HUDEP-2 (cell line): ENCODE measurements around the gene FUT9.

Source experiments
- DNase-seq, 76 experiments: peaks; one replicate each; lab custom pipeline; 2025; ENCODE audit not compliant: unreplicated experiment in 76 of 76; lab: John Stamatoyannopoulos, UW

The FUT9 gene

DNA sequence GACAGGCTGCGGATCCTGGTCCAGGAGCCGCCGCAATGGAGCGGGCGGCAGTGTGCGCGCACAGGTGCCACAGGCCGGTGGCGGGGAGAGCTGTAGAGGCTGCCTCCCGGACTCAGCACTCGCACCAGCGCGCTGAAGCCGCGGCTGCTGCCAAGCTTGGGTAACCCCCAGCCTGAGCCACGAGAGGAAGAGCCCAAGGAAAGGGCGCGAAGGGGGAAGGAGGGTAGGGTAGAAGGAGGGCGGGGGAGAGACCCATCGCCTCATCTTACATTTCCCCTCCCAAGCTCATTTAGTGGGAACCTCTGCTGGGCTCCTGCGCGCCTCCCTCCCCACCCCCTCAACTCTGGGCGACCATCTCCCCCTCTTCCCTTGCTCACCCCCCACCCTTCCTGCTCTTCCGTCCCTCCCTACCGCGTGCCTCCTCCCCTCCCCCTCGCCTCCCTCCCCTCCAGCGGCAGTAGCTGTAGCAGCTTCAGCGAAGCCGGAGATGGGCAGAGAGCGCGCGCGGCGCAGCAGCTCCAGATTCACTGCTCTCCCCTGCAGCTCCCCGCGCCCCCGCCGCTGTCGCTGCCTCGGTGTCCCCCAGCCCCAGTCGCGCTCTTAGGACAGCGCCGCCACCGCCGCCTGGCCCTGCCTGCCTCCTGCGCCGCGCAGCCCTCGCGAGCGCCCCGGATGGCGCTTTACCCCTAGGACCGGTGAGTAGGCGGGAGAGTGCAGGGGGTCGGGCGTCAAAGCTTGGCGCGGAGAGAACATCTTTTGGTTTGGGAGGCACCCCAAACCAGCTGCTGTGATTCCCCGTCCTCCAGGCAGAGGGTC is at the start of gene FUT9:
Gene FUT9, plus strand, starts transcription at position 457 of the 816 bp plus-strand sequence. CDS start 187,182 bp downstream, outside the sequence.
- DNase-seq, result peak in 65 of 76 experiments; percentile 19 to 93 (median 72)

- DNase-seq, result no peak
Observed at GRCh38 chr6:95967594-95967993, 48.2 kb upstream of the FUT9 start.

GRCh38 chr6:95973976-95974375 is 41.8 kb upstream of the FUT9 start:
- DNase-seq, result no peak

- DNase-seq, result no peak
Observed at GRCh38 chr6:95978230-95978629, 37.5 kb upstream of the FUT9 start.

DNA sequence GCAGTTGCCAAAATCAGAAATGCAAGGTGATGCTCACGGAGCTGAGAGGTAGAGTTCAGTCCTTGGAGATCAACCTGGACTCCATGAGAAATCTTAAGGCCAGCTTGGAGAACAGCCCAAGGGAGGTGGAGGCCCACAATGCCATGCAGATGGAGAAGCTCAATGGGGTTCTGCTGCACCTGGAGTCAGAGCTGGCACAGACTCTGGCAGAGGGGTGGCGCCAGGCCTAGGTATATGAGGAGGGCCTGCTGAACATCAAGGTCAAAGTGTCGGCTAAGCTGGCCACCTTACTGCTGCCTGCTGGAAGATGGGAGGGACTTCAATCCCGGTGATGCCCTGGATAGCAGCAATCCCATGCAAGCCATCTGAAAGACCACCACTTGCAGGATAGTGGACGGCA is 23.9 kb upstream of the FUT9 start:
- no peak for DNase-seq

GRCh38 chr6:95994151-95994550 is 21.6 kb upstream of the FUT9 start:
- DNase-seq, result no peak

GRCh38 chr6:95998133-95998532 is 17.6 kb upstream of the FUT9 start:
- DNase-seq, result no peak

DNA sequence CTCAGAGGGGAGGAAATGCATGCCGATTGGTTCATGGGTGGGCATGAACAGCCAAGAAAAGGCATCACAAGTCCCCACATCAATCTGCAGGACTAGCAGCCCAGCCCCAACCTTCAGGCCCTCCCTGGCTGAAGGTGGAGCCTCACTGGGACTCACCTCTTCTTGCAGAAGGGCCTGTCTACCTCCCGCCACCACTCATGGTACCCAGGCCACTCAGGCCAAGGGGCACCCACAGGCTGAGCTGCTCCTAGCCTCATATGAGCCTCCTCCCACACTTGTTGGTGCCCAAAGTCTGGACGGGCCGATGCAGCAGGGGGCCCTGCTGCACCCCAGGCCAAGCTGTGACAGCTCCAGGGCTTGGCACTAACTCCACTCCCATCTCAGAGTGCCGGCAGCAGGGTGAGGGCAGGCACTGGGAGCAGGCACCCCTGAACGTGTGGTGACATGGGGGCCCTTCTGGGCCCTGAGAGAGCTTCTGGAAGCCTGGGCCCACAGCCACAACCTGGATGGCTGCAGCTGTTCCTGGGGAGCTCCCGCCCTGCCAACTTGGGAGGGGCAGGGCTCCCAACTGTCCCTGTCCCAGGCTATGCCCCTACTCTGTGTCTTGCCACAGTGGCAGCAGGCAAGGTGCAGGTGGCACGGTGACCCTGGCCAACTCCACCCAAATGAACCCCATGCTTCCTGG is 13.7 kb upstream of the FUT9 start:
- no peak for DNase-seq

DNA sequence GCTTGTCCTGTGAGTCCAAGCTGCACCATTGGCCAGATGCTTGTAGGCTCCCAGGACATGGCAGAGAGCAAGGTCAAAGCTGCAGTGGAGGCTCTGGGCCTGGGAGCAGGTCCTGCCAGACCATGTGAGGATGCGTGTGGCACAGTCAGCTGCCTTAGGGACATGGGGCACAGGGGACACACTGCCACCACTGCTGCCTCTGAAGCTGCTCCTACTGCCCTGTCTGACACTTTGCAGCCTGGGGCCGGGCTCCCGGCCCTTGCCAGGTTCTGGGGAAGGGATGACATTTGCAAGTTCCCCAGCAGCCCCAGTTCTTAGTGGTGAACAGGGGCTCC is 13.2 kb upstream of the FUT9 start:
- DNase-seq, result no peak

DNA sequence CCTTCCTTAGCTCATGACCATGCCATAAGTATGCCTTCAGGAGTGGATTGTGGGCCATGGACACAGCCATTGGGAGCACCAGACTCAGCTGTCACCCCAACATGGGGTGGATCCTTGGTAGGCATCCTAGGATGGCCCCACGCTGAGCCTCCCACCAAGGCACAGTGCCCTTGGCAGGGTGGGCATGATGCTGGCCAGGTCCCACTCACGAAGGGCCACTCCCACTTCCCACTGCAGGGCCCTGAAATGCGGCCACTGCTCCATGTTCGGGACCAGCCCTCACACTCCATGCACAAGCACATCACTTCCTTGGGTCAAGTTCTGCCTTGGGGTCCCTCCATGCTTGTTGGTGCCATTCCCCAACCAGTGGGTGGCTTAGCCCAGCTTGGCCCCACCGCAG is 12.9 kb upstream of the FUT9 start:
- no peak for DNase-seq

- DNase-seq, result no peak
Observed at GRCh38 chr6:96007663-96008062, 8.1 kb upstream of the FUT9 start.

DNA sequence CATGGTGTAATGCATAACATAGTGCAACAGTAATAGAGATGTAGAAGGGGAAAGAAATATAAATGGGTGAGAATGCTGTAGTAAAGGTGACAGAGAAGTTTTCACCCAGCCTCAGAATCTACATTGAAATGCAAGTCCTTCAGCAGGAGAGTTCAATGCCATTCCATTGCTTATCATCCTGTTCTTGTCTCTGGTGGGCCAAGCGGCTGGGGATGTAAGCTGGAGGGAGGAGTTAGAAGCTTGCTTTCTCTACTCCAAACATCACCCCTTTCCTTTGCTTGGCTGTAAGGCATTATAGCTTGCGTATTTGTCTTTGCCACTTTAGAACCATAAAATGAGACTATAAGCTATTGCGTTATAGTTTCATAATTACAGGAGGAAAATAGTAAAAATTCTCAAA is 2.2 kb upstream of the FUT9 start:
- DNase-seq, result peak in 4 of 76 experiments; percentile 1 to 32 (median 22)

DNA sequence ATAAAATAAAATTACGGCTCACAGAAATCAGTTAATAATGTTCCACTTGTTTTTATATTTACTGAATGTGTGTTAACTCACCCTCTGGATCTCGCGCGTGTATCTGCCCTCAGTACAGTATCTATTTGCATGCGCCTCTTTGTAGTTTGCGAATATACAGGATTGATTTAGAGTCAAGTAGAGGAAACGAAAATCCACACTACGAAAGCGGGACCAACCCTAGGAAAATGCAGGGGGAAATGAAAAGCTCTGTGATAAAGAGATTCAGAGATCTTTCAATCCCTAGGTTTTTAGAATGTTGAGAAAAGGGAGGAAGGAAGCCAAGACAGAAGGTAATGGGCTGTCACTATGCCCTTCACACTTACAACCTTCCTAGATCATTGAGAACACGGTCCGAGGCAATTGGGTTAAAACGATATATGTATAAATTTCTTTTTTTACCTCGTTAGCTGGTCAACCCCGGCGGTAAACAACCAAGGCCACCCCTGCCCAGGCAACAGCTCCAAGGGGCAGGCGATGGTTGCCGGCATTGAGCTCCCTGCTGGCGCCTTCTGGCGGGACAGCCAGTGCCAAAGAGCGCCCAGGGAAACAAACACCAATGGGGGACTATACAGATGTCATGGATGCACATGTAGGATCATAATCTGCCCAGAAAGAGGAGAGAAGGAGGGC is 792 bp upstream of the FUT9 start:
- DNase-seq, result peak in 43 of 76 experiments; percentile 27 to 85 (median 60)

DNA sequence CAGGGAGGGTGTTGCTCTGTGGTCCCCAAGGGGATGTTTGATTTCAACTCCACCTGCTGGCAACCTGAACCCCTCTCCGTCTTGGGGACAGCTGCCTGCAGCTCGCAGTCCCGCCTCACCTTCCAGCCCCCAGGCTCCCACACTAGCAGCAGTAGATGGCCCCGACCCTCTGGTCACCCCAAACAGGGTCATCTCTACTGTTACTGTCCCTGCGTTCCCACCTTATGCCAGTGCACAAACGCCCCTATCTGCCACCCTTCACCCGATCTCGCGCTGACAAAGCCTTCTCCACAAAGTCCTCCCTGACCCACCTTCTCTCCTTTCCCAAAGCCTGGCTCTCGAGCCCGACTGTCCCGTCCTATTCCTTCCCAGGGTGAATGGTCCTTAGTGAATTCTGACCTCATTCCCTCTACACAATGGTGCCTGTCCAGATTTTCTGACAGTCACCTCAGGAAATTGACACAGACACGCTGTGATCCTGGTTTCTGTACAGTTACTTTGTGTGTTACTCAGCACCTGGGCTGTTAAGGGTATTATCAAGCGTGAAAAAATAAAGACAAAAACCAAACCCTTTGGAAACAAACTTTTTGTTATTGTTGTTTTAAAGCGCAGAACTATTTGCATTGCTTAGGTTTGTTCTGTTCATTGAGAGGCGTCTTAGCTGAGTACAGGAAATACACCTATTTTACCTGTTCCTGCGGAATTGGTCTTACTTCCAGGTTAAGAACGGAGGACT is 728 bp downstream of the FUT9 start:
- peak in 14 of 76 experiments; percentile 19 to 61 (median 34) for DNase-seq

GRCh38 chr6:96017070-96017359 is 1.2 kb downstream of the FUT9 start:
- DNase-seq, result no peak

- DNase-seq, result no peak
Observed at GRCh38 chr6:96022225-96022624, 6.5 kb downstream of the FUT9 start.

DNA sequence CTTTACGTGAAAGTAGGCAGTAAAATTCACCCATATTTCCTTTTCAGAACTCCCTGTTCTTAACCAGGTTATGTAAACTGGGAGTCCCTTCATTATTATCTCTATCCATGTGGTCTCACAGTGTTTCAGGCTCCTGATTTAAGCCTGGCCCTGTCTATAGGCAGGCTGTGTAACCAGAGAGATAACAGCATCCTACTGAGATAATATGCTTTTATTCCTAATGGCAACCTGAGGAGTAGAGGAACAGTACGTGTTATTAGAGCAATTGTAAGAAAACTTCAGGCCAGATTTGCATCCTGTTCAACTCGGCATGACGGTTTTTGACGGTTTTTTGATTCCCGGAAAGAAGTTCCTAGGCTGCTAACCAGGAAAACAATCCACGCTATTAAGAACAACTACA is 16.9 kb downstream of the FUT9 start:
- no peak for DNase-seq

DNA sequence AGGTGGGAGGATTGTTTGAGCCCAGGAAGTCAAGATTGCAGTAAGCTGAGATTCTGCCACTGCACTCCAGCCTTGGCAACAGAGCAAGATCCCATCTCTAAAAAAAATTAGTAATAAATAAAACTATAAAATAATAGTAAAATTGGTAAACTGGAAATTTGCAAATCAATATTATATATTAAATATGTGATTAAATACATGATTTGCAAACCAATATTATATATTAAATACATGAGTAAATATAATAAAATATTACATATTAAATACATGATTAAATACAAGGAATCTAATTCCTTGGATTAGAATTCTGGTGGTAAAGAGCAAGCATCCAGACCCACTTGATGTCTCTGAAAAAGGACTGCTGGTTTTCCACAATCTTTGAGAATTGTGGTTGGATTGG is 35.8 kb downstream of the FUT9 start:
- no peak for DNase-seq

DNA sequence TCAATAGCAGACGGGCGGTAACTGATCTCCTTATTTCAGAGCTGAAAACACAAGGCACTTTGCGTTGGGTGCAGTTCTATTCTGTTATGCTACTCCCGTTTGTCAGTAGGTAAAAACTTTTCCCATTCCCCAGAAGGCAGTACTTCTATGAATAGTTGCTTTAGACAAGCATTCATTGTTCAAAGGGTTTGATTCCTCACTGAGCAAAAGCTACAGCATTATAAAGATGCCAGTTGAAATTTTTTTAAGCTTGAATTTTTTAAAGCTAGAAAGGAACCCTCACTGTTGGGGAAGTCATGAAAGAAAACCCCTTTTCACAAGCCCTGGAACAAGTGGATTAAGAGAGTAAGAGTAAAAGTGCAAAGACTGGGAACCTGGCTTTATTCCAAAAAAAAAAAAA is 42.3 kb downstream of the FUT9 start:
- DNase-seq, result no peak

- DNase-seq, result no peak
Observed at GRCh38 chr6:96059586-96059985, 43.8 kb downstream of the FUT9 start.

DNA sequence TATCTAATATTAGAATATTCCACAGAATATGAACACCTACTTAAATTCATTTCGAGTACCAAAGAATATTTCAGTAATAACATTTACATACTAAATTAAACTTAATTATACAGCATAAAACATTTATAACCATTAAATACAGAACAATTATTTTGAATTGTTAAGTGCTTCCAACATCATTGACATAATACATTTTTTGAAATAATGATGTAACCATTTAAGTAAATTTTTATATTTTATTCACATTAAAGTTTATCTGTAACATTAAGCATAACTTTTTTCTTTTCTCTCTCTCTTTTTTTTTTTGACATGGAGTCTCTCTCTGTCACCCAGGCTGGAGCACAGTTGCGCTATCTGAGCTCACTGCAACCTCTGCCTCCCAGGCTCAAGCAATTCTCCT is 44.5 kb downstream of the FUT9 start:
- no peak for DNase-seq
